OCI-LY3 (cell line): ENCODE measurements around the gene PHC3.
"Not testable (repeated sequence)": the region's sequence is repeated elsewhere in the genome, so short reads cannot be mapped to it uniquely, and the experiment has no call there.

Experiments
- H2AFZ ChIP-seq: fragments of 200-600, 300-600 bp; shearing (Covaris generic); 2 replicates; pipeline ENCODE4 v1.6.0; 2014; ENCODE audit warnings: antibody characterized with exemption, low read depth, low read length
- H3K27ac ChIP-seq: fragments of 200-600, 300-600 bp; sonication (generic); 2 replicates; pipeline ENCODE4 v1.5.1; 2014; ENCODE audit warnings: mild to moderate bottlenecking, low read length, moderate library complexity, mixed read lengths
- H3K27me3 ChIP-seq: fragments of 200-600, 300-600 bp; sonication (generic); 2 replicates; pipeline ENCODE4 v1.6.1; 2014; ENCODE audit warnings: low read depth, low read length, mixed read lengths
- H3K36me3 ChIP-seq: fragments of 200-600, 300-600 bp; sonication (generic); replicated peaks from 2 replicates; pipeline ENCODE3; 2014; ENCODE audit warnings: low read depth, low read length, mixed read lengths
- H3K4me1 ChIP-seq: fragments of 300-600, 200-600 bp; sonication (generic); 2 replicates; pipeline ENCODE4 v1.6.1; 2014; ENCODE audit warnings: low read length, mixed read lengths
- H3K4me2 ChIP-seq: fragments of 200-600, 300-600 bp; sonication (generic); 2 replicates; pipeline ENCODE4 v1.6.1; 2014; ENCODE audit warnings: low read length, mixed read lengths
- H3K4me3 ChIP-seq: fragments of 300-600, 200-600 bp; sonication (generic); 2 replicates; pipeline ENCODE4 v1.5.1; 2014; ENCODE audit warnings: antibody characterized with exemption, mild to moderate bottlenecking, low read length, moderate library complexity
- H3K79me2 ChIP-seq: fragments of 300-600, 200-600 bp; shearing (Covaris generic); 2 replicates; pipeline ENCODE4 v1.6.1; 2014; ENCODE audit warnings: mild to moderate bottlenecking, low read length, mixed read lengths
- H3K9ac ChIP-seq: fragments of 300-600, 200-600 bp; shearing (Covaris generic); 2 replicates; pipeline ENCODE4 v1.6.0; 2014; ENCODE audit warnings: mild to moderate bottlenecking, low read length, moderate library complexity
- H3K9me3 ChIP-seq: fragments of 200-600, 300-600 bp; shearing (Covaris generic); 2 replicates; pipeline ENCODE4 v1.6.1; 2014; ENCODE audit warnings: low read length, mixed read lengths; ENCODE audit not compliant: insufficient read depth
- H4K20me1 ChIP-seq: fragments of 200-600, 300-600 bp; sonication (generic); 2 replicates; pipeline ENCODE4 v1.6.1; 2016; ENCODE audit warnings: low read length, mixed read lengths; ENCODE audit not compliant: insufficient read depth
- CTCF ChIP-seq: fragments of 200-600, 300-600 bp; sonication (generic); IDR thresholded peaks from 2 replicates; pipeline ENCODE4 v1.5.1; 2014; ENCODE audit warnings: antibody characterized with exemption, low read length, low read depth
- EZH2phosphoT487 ChIP-seq: fragments of 200-600 bp; shearing (Covaris generic); IDR thresholded peaks from 2 replicates; pipeline ENCODE4 v1.6.1; 2018; ENCODE audit warnings: antibody characterized with exemption, mixed run types, low read depth

The PHC3 gene

DNA sequence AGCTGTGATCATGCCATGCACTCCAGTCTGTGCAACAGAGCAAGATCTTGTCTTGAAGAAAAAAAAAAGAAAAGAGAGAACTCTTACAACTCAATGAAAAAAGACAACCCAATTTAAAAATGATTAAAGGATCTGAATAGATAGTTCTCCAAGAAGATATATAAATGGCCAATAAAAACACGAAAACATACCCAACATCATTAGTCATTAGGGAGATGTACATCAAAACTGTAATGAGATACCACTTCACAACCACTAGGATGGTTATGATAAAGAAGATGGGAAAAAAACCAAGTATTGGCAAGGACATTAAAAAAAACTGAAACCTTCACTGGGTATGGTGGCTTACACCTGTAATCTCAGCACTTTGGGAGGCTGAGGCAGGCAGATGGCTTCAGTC is 38.3 kb upstream of the PHC3 start:
- H3K4me3 ChIP-seq, result no peak overlapping the region

DNA sequence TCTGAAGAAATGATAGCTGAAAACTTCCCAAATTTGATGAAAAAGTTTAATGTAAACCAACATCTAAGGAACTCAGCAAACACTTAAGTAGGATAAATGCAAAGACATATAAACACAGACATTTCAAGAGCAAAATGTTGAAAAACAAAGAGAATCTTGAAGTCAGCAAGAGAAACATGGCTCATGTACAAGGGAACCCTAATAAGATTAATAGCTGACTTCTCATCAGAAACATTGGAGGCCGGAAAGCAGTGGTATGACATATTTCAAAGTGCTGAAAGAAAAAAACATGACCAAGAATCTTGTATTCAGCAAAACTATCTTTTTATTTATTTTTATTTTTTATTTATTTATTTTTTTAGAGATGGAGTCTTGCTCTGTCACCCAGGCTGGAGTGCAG is 30.1 kb upstream of the PHC3 start:
- no peaks in the 10 kb centered on the region for H4K20me1 ChIP-seq
- no peak overlapping the region for H2AFZ ChIP-seq
- no peaks in the 10 kb centered on the region for H3K27me3 ChIP-seq
- H3K27ac ChIP-seq, result no peak overlapping the region
- TF ChIP-seq CTCF (no peak), EZH2phosphoT487 (no peak)
- no peaks in the 10 kb centered on the region for H3K79me2 ChIP-seq
- no peaks in the 10 kb centered on the region for H3K9me3 ChIP-seq
- no peak overlapping the region for H3K4me2 ChIP-seq
- H3K36me3 ChIP-seq, result no peaks in the 10 kb centered on the region
- no peak overlapping the region for H3K9ac ChIP-seq
- H3K4me3 ChIP-seq, result no peak overlapping the region
- H3K4me1 ChIP-seq, result no peaks in the 10 kb centered on the region

More for the DNA sequence above, 38.3 kb upstream of the PHC3 start:
- TF ChIP-seq EZH2phosphoT487, result no peak
- no peak for TF ChIP-seq CTCF
- peaks cover 10% of the 10 kb centered on the region for H3K79me2 ChIP-seq
- no peak overlapping the region for H2AFZ ChIP-seq
- no peaks in the 10 kb centered on the region for H3K9me3 ChIP-seq
- H3K4me1 ChIP-seq, result peaks cover 5% of the 10 kb centered on the region; the same call in 1 of the 2 replicates
- no peak overlapping the region for H3K27ac ChIP-seq
- H3K4me2 ChIP-seq, result no peak overlapping the region
- H3K9ac ChIP-seq, result no peak overlapping the region
- no peaks in the 10 kb centered on the region for H3K36me3 ChIP-seq
- H4K20me1 ChIP-seq, result no peaks in the 10 kb centered on the region
- H3K27me3 ChIP-seq, result no peaks in the 10 kb centered on the region

DNA sequence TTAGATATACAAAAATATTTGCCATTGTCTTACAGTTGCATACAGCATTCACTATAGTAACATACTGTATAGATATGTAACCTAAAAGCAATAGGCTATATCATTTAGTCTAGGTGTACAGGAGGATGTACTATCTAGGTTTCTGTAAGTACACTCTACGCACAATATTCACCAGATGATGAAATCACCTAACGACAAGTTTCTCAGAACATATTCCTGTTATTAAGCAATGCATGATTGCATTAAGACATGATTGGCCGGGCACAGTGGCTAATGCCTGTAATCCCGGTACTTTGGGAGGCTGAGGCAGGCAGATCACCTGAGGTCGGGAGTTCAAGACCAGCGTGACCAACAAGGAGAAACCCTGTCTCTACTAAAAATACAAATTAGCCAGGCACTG is 26.2 kb upstream of the PHC3 start:
- Histone ChIP-seq H3K9ac (no peak overlapping the region), H3K4me3 (no peak overlapping the region), H4K20me1 (no peaks in the 10 kb centered on the region), H3K4me1 (peaks cover 14% of the 10 kb centered on the region), H3K79me2 (no peaks in the 10 kb centered on the region), H3K27ac (no peak overlapping the region), H3K4me2 (no peak overlapping the region), H3K27me3 (no peaks in the 10 kb centered on the region), H3K36me3 (no peaks in the 10 kb centered on the region), H2AFZ (no peak overlapping the region), H3K9me3 (no peaks in the 10 kb centered on the region)
- TF ChIP-seq CTCF (no peak), EZH2phosphoT487 (no peak)

- H3K9ac ChIP-seq, H3K79me2 ChIP-seq, H3K9me3 ChIP-seq, H3K36me3 ChIP-seq, H3K27me3 ChIP-seq, H3K4me2 ChIP-seq, H3K4me3 ChIP-seq, H4K20me1 ChIP-seq, H2AFZ ChIP-seq, H3K27ac ChIP-seq: not testable (repeated sequence)
- peaks cover 20% of the 10 kb centered on the region for H3K4me1 ChIP-seq
These were observed 24.7 kb upstream of the PHC3 start for GRCh38 chr3:170206164-170206762.
